ENCODE data around the gene PLK5.

Gene PLK5

GRCh38 chr19:1495051-1495798 is 28.7 kb upstream of the PLK5 start:
- TF ChIP-seq CREB5 (CRISPR knock-in tag; IDR thresholded peaks at IDR 0.05; ENCODE audit: low read depth) (no peak), ZNF70 (CRISPR knock-in tag; IDR thresholded peaks at IDR 0.05) (no peak), PATZ1 (CRISPR knock-in tag; IDR thresholded peaks at IDR 0.05; ENCODE audit: borderline replicate concordance) (no peak), BACH2 (CRISPR knock-in tag; IDR thresholded peaks at IDR 0.05; ENCODE audit: borderline replicate concordance) (no peak), TCF4 (CRISPR knock-in tag; IDR thresholded peaks at IDR 0.05; ENCODE audit: borderline replicate concordance) (no peak)
- no peak for ATAC-seq

DNA sequence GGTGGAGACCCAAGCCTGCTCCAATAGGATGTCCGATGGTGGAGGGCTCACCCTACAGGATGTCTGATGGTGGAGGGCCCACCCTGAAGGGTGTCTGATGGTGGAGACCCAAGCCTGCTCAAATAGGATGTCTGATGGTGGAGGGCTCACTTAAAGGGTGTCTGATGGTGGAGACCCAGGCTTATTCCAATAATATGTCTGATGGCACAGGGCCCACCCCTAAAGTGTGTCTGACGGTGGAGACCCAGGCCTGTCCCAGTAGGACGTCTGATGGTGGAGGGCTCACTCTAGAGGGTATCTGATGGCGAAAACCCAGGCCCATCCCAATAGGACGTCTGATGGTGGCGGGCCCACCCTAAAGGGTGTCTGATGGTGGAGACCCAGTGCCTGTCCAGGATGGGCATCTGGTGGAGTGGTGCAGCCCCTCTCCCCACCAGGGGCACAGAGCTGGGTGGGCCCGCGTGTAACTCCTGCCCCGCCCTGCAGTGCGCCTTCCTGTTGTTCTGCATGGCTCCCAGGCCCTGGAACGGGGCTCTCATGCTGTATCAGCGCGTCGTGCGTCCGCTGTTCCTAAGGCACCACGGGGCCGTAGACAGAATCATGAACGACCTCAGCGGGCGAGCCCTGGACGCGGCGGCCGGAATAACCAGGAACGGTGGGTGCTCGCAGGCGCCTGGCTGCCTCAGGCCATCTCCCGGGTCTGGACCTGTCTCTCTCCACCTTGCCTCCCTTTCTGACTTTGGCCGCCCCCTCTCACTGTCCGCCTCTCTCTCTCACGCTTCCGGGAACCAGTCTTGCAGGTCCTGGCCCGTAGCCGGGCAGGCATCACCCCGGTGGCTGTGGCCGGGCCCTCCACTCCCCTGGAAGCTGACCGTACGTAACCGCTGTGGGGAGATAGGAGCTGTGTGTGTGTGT is 27.8 kb upstream of the PLK5 start:
- no peak for ATAC-seq
- TF ChIP-seq, protein P1, sequence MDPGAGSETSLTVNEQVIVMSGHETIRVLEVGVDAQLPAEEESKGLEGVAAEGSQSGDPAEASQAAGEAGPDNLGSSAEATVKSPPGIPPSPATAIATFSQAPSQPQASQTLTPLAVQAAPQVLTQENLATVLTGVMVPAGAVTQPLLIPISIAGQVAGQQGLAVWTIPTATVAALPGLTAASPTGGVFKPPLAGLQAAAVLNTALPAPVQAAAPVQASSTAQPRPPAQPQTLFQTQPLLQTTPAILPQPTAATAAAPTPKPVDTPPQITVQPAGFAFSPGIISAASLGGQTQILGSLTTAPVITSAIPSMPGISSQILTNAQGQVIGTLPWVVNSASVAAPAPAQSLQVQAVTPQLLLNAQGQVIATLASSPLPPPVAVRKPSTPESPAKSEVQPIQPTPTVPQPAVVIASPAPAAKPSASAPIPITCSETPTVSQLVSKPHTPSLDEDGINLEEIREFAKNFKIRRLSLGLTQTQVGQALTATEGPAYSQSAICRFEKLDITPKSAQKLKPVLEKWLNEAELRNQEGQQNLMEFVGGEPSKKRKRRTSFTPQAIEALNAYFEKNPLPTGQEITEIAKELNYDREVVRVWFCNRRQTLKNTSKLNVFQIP (CRISPR knock-in tag; IDR thresholded peaks at IDR 0.05; ENCODE audit: borderline replicate concordance, low read depth), result no peak
- TF ChIP-seq PPARA (CRISPR knock-in tag; IDR thresholded peaks at IDR 0.05; ENCODE audit: borderline replicate concordance) (no peak), ZNF565 (CRISPR knock-in tag; conservative IDR thresholded peaks at IDR 0.05; ENCODE audit: low read depth) (no peak), TSHZ2 (CRISPR knock-in tag; IDR thresholded peaks at IDR 0.05) (no peak), GLIS3 (CRISPR knock-in tag; IDR thresholded peaks at IDR 0.05) (no peak), TOX (CRISPR knock-in tag; IDR thresholded peaks at IDR 0.05; ENCODE audit: borderline replicate concordance) (no peak), RARB (CRISPR knock-in tag; IDR thresholded peaks at IDR 0.05) (no peak), SNAI2 (CRISPR knock-in tag; IDR thresholded peaks at IDR 0.05) (no peak), BACH2 (CRISPR knock-in tag; IDR thresholded peaks at IDR 0.05; ENCODE audit: borderline replicate concordance) (no peak), ZFP30 (CRISPR knock-in tag; IDR thresholded peaks at IDR 0.05) (no peak), ZNF70 (CRISPR knock-in tag; IDR thresholded peaks at IDR 0.05) (no peak), ZNF8 (CRISPR knock-in tag; IDR thresholded peaks at IDR 0.05) (no peak), ARNTL (CRISPR knock-in tag; IDR thresholded peaks at IDR 0.05; ENCODE audit: borderline replicate concordance, low read depth) (no peak), ZFP3 (CRISPR knock-in tag; IDR thresholded peaks at IDR 0.05) (no peak), ESRRG (CRISPR knock-in tag; IDR thresholded peaks at IDR 0.05) (no peak), PATZ1 (CRISPR knock-in tag; IDR thresholded peaks at IDR 0.05; ENCODE audit: borderline replicate concordance) (no peak), CSDC2 (CRISPR knock-in tag; IDR thresholded peaks at IDR 0.05) (no peak)
- TF ChIP-seq, protein P2, sequence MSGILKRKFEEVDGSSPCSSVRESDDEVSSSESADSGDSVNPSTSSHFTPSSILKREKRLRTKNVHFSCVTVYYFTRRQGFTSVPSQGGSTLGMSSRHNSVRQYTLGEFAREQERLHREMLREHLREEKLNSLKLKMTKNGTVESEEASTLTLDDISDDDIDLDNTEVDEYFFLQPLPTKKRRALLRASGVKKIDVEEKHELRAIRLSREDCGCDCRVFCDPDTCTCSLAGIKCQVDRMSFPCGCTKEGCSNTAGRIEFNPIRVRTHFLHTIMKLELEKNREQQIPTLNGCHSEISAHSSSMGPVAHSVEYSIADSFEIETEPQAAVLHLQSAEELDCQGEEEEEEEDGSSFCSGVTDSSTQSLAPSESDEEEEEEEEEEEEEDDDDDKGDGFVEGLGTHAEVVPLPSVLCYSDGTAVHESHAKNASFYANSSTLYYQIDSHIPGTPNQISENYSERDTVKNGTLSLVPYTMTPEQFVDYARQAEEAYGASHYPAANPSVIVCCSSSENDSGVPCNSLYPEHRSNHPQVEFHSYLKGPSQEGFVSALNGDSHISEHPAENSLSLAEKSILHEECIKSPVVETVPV (CRISPR knock-in tag; IDR thresholded peaks at IDR 0.05), result no peak

Data from SK-N-SH treated with all-trans-retinoic acid at 6 μM for 48 hours (cell line).